Caki2 (cell line): Measurements from ENCODE around the gene PNPO. TPM values are rescaled to one million over a fixed set of nuclear protein-coding genes. Genes with fewer than 3 reads are reported as not detected.

Source experiments
- DNase-seq: peaks from one replicate; pipeline ENCODE4 v3.0.0-alpha.2; 2015; ENCODE audit warnings: low read depth
- in situ Hi-C: cut with HindIII; loops from 2 replicates; pipeline ENCODE4 v1.10.0; 2016; ENCODE audit warnings: low sequenced_read_pairs, low pct_unique_long_range_greater_than_20kb, mixed read lengths
- total RNA-seq: library from RNA; depleted of rRNA; stranded (reverse); fragments of >200 nt; shearing (Covaris generic); gene quantifications from 2 replicates; pipeline ENCODE4 v1.2.3, GENCODE V29; 2014; ENCODE audit warnings: low replicate concordance; rRNA removed

Gene PNPO
- total RNA-seq, result 77.0 and 96.8 TPM in 2 replicates

DNA sequence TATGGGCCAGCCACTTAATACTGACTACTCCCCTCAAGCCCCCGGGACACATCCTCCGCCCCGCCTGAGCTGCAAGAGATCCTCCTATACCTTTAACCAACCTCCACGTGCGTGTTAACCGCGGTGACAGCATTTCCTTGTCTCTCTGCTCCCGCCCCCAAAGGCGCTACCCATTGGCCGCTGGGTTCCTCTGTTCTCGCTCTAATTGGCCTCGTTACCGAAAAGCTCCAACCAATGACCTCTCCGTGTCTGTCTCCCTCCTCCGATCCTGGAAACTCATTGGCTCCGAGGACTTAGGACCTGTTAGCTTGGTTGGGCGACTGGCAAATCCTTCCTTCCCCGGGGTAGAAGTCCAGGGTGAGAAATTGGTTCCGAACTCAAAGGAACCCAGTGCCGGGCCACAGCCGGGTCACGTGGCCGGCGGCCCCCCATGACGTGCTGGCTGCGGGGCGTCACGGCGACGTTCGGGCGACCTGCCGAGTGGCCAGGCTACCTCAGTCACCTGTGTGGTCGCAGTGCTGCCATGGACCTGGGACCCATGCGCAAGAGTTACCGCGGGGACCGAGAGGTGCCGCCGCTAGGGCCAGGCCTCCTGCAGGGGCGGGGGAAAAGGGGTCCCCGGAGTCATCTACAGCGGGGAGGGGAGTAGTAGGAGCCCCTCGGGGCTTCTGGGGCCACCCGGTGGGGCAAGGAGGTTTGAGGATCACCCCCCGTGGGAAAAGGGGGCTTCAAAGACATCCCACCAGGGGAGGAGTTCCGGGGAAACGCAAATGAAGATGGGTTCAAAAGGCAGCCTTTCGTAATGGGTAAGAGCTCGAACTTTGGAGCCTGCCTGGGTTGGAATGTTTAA is at the start of gene PNPO:
TSS of gene PNPO (plus strand) at position 326 of the 850 bp plus-strand sequence. CDS start at position 431, 105 bp downstream.
- DNase-seq, result peak; percentile 98
- in situ Hi-C loops, result no loop called here

DNA sequence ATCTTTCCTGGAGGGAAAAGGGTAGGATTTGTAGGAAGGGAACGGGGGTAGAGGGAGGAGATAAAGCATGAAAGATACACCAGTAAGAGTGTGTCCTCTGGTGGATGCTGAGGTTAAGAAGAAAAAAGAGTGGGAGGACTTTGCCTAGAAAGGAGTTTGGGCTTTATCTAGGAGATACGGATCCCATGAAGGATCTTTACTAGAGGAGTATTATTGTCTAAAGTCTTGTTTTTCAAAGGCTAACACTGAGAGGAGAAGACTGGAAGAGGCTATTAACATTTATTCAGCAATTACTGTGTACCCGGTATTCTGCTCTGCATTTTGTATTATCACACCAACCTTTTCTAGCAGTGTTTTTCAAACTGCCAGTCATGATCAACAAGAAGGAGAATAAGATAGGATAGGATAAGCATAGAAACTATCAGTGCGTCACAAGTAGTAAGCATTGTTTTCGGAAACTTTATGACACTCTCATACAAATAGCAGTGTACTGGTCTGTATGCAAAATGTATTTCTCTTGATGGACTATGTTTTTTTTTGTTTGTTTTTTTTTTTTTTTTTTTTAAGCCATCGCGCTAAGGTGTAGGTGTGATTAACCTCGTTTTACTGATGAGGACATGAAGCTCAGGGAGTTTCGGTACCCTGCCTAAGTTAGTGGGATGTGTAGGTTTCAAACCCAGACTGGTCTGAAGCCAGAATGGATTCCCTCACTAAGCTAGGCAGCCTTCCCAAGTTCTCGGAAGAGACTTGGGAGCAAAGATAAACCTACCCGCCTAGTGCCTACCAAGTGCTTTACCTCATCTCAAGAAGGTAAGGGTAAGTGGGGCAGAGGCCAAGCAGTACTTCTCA is 46.6 kb upstream of the PNPO start:
- DNase-seq, result no peak
- in situ Hi-C loops, result no loop called here

DNA sequence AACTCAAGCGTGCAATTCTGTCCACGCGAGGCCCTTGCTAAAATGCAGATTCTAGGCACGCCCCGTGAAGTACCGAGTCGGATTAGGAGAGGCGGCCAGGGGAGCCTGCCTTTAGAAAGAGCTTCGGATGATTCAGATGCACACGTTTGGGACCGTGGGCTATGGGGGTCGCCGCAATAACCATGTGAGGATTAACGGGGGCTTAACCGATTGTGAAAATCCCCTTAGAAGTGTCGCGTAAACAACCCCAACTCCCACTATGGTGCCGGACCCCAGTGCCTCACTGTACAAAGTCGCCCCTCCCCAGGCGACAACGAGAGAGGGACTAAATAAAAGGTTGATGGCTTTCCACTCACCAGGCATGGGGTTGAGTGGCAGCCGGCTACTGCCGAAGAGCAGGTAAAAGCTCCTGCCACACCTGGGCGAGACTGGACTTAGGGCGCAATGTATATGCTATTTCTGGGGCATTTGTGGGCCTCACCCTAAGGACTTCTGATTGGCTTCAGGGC is 46.0 kb upstream of the PNPO start:
- in situ Hi-C loops, result no loop called here
- no peak for DNase-seq

DNA sequence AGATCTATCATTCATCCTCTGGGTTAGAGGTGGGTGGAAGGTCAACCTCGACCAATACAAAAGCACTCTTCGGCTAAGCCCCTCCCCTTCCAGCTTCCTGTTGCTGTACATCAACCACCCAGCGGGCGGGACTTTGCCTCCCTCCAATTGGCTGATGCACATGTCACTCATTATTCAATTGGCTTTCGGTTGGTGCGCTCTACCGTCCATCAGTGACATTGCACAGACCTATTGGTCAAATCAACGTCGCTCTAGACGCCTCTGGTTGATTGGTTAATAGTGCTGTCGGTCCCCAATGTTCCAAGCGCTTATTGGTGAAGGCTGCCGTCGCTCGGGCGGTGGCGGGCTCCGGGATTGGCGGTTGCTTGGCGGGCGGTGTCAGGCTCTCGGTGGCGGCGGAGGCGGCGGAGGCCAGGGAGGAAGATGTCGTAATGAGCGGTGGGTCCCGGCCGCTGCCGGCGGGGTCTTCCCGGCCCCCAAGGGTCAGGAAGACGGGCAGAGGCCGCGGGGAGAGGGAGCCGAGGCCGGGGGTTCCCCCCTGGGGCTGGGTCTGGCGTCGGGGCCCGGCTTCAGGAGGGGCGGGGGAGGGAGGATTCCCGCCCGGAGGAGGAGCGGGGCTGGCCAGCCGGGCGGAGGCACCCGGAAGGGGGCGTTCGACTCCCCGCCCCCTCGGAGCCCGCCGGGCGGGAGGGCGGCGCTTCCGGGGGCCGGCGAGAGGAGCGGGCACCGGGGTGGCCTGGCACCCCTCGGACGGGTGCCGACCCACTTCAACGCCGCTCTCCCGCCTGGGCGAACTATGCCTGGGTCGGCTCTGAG is 45.3 kb upstream of the PNPO start, which contains the start of gene SP2:
TSS of gene SP2 (plus strand) at position 381 of the 816 bp plus-strand sequence. CDS start at position 432, 51 bp downstream.
- in situ Hi-C loops, result no loop called here
- DNase-seq, result peak; percentile 100

DNA sequence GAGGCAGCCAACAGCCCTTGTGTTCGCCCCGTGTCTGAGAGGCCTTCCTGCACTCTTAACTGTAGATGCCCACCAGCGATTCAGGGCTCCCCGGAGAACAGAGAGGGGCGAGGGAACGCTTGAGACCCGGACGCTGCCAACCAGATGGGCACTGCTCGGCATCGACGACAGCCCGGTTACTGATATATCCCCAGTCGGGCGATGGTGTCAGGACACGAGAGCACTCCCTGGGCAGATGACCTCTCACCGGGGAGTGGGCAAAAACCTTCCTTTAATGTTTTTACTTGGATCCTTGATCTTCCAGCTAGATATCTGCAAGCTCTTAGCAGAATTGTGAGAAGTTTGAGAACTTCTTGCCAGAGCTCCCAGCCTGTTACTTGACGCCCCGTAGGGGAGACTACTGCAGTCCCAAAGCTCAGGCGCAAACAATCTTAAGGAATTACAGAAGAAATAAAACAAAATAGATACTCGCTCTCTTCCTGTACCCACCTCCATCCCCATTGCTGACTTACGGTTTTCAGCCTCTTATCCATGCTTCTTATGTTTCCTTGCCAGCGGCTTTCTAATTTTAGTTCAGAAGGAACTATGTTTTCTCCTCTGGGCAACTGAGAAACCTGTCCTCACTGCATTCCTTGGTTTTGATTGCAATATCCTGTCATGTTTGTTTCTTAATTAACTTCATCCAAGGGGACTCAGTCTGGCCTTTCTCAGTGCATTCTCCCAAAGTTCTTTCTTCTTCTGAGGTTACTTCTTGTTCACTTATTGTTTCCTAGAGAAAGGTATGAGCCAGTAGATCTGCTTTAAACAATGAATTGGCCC is 44.5 kb upstream of the PNPO start:
- no peak for DNase-seq
- in situ Hi-C loops, result no loop called here

DNA sequence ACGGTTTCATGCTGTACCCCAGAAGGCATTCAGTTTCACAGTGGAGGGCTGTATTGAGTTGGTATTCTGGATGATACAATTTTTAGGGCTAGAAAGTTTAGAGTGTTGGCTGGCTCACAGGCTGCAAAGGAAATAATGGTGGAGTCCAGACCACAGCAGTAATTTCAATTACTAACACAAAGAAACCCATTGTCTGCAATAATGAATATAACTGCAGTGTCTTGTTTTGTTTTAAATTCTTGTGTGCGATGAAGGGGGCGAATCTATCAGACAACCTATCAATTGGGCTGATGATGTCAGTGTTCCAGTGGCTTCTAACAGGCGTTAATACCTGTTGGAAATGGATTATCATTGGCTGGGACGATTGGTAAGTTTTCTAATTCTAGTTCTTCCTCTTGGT is 43.8 kb upstream of the PNPO start:
- no peak for DNase-seq
- in situ Hi-C loops, result no loop called here

DNA sequence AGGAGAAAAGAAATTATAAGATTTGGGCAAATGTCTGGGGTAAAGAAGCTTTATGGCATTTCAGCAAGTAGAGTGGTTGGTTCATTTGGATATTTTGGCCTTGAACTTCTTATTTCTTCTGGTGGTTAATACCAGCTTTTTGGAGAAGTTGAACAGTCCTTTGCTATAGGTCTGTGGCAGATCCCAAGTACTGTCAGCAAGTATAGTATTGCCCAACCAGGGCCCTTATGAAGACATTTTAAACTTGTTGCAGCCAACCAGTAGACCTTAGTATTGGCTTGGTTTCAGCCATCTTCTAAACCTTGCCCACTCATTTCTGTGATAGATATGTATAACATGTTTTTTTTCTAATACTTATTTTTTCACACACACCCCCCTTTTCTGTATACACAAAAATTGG is 43.1 kb upstream of the PNPO start:
- DNase-seq, result no peak
- in situ Hi-C loops, result no loop called here

DNA sequence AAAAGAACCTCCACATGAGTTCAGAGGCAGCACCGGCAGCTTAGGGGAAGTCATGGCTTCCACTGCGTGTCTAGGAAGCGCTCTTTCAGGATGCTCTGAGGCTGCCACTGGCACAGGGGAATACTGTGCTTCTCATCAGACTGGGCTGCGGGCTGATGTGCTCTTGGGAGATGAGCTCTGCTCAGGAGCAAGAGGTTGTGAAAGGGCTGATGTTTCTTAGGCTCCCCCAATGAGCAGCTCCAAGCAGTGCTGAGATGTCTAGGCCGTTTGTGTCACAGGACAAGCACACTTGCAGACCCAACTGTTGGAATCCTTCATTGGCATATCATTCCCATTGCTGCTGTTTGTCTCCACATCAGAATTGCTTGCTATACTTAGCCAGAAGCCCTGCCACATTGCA is 41.7 kb upstream of the PNPO start:
- no peak for DNase-seq
- in situ Hi-C loops, result no loop called here

DNA sequence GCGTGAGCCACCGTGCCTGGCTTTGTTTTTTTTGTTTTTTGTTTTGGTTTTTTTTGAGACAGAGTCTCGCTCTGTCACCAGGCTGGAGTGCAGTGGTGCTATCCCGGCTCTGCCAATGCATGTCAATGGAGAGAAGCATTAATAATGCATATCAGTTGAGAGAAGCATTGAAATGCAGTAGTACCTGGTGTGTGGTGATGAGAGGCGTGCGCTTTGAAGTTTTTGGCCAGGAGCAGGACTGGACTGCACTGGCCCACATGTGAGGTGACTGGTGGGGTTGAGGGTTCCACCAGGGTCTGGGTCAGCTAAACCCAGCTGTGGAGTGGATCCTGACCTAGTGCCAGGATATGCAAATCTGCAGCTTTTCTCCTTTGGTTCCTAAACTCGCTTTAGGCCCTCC is 39.9 kb upstream of the PNPO start:
- in situ Hi-C loops, result no loop called here

DNA sequence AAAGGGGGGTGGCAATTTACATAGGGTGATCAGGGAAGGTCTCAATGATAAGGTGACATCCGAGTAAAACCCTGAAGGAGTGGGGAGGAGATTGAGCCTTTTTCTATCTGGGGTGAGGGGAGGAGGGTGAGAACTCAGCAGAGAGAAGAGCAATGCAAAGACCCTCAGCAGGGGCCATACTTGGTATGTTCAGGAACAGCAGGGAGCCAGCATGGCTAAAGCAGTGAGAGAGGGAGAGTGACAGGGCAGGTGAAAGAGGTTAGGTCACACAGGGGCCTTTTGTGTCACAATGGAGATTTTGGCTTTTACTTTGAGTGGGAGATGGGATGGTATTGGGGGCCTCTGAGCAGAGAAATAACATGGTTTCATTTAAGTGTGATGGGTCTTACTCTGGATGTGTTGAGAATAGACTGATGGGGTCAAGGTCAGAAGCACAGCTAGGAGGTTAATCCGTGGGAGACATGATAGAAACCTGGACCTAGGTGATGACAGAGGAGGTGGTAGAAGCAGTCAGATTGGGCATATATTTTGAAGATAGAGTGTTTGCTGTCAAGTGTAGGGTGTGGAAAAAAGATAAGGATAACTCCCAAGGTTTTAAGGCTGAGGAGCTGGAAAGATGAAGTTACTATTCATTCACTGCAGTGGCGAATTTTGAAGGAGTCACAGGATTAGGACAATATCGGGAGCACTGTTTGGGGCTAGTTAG is 39.2 kb upstream of the PNPO start:
- in situ Hi-C loops, result no loop called here
- no peak for DNase-seq

More for the DNA sequence above, 39.9 kb upstream of the PNPO start:
- DNase-seq, result no peak

DNA sequence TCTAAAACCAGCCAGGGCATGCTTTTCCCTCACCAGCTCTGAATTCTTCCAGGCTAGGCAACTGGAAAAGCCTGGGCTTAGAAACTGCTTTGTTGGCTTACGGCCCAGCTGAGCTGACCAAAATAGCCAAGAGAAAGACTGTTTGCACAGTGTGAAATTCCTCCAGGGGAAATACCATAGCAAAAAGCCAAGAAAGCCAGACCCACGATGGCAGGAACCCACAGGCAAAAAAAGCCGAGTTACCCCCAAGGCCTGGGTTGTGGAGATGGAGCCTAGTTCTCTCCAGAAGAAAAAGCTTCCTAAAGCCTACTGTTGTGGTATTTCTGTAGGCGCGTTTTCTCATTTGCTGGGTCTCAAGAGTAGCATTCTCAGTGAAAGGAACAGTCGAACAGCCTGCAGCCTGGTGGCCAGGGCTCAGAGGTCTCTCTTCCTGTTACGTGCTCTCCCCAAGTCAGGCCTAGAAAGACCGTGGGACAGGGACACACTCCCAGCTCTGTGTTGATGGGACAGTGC is 36.1 kb upstream of the PNPO start:
- DNase-seq, result no peak
- in situ Hi-C loops, result no loop called here

DNA sequence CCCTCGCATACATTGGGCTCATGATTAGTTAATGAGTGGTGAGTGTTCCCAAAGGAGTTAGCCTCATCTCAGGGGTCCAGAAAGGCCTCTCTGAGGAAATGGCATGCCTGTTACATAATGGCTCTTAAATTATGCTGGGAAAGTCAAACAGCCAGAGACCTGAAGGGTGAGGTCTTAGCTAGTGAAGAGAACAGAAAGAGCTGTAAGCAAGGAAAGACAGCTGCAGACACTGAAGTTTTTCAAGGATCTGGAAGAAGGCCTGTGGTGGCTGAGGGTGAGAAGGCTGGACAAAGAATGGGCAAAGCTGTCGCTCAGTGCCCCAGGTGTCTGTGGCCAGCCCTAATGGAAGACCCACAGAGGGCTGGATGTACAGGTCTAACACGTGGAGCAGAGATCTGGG is 34.9 kb upstream of the PNPO start:
- DNase-seq, result no peak
- in situ Hi-C loops, result no loop called here

DNA sequence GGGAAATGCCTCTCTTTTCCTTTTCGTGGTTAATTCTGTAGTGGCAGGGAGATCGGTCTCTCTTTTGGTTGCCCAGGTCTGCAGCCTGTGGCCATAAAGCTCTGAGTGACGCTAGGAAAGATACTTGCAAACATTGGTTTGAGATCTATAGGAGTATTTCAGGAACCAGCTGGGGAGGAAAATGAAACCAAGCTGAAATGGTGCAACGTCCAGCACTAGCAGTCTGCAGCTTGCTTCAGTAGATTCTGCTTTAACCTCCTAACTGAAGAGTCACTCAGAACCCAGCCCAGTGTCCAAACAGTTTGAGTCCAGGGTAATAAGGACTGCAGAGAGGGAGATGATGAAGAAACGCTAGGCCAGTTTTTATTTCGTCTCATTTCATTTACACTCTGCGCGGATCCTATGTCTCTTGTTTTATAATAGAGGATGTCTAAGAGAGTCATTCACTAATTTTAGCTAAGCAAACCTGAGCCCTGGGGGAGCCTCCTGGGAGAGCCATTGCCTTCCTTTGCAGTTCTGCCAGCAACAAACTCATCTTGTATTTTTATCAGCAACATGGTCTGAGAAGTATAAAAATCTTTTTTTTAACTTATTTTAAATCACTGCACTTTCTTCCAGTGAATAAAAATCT is 33.3 kb upstream of the PNPO start:
- DNase-seq, result no peak
- in situ Hi-C loops, result no loop called here

DNA sequence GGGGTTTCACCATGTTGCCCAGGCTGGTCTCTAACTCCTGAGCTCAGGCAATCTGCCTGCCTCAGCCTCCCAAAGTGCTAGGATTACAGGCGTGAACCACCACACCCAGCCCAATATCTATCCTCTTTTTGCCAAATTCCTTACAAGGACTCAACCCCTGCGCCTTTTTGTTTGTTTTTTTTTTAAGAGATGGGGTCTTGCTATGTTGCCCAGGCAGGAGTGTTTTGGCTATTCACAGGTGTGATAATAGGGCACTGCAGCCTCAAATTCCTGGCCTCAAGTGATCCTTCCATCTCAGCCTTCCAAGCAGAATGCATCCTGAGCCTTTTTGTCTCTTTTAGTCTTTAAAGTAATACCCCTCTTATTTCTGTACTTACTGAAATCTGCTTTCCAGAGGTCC is 28.3 kb upstream of the PNPO start:
- no peak for DNase-seq
- in situ Hi-C loops, result no loop called here

DNA sequence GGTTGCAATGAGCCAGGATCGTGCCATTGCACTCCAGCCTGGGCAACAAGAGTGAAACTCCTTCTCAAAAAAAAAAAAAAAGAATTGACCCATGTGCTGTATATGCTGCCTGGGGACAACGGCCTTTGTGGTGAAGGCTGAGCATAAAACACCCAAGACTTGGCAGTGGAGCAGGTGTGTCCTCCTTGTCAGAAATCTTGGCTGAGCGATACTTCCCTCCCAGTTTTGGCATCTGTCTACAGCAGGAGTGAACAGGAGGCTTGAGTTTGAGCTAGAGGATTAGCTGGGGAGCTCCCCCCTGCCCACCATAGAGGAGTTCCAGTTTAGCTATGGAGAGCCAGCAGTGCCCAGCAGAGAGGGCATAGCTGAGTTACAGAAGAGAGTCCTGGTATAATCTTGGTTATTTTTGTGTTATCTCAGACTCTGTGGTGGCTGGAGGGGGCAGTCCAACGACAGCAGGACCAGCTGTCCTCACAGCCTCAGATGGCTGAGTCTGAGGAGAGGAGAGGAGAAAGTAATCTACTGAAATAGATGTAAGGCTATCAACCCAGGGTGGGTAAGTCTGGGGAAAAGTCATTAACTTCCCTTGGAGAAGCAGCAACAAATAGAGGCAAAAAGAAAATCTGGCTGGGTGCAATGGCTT is 26.9 kb upstream of the PNPO start:
- in situ Hi-C loops, result no loop called here
- no peak for DNase-seq
